Vagina (tissue), 2 donors: ENCODE measurements around the gene APBB2. TPM values are rescaled to one million over a fixed set of nuclear protein-coding genes. Genes with fewer than 3 reads are reported as not detected.

Experiments
- DNase-seq, 2 donors: peaks; one replicate each; pipeline ENCODE4 v3.0.0-alpha.2; 2017; ENCODE audit errors: extremely low spot score in 2 of 2
- H3K27ac ChIP-seq: fragments of 200-600 bp; sonication (generic); one replicate; pipeline ENCODE4 v1.5.1; 2019
- H3K27me3 ChIP-seq: fragments of 200-600 bp; sonication (generic); one replicate; pipeline ENCODE4 v1.5.1; 2019
- H3K36me3 ChIP-seq, 2 donors: fragments of 200-600 bp; sonication (generic); one replicate each; pipeline ENCODE4 v1.5.1; 2017 to 2019
- H3K4me1 ChIP-seq: fragments of 200-600 bp; sonication (generic); one replicate; pipeline ENCODE4 v1.5.1; 2019
- H3K4me3 ChIP-seq, 2 donors: fragments of 200-600 bp; sonication (generic); 1 replicate in 1 of 2; 2 replicates in 1 of 2; pipeline ENCODE4 v1.5.1; 2016 to 2019
- H3K9me3 ChIP-seq: fragments of 200-600 bp; sonication (generic); one replicate; pipeline ENCODE4 v1.5.1; 2019
- POLR2A ChIP-seq, 2 donors: fragments of 450-650 bp; IDR thresholded peaks; one replicate each; pipeline ENCODE4 v1.6.1; 2017; ENCODE audit warnings: antibody characterized with exemption in 2 of 2, mild to moderate bottlenecking in 2 of 2, moderate library complexity in 2 of 2
- POLR2AphosphoS5 ChIP-seq, 2 donors: sonication (generic); formaldehyde crosslinking; IDR thresholded peaks; one replicate each; pipeline ENCODE4 v1.9.0; 2017; ENCODE audit warnings: antibody characterized with exemption in 2 of 2, mild to moderate bottlenecking in 2 of 2, low read depth in 1 of 2; ENCODE audit not compliant: insufficient read depth in 1 of 2
- intact Hi-C: fragments of 100-400 bp; cut with DNase I; formaldehyde crosslinking; loops from one replicate; pipeline ENCODE4 v1.15.1; 2023
- total RNA-seq: library from RNA; depleted of rRNA; stranded (reverse); fragments of >200 nt; gene quantifications from one replicate; pipeline ENCODE4 v1.2.3, GENCODE V29; 2016
- TF ChIP-seq, protein P1 (sequence below), 3 experiments: fragments of 450-650 bp in 2 of 3; fragments of 200-600 bp in 1 of 3; sonication (generic) in 1 of 3; IDR thresholded peaks; one replicate each; pipeline ENCODE4 v1.5.1; 2017 to 2019; ENCODE audit warnings: antibody characterized with exemption in 3 of 3, mild to moderate bottlenecking in 2 of 3, moderate library complexity in 2 of 3

APBB2 gene
- total RNA-seq, 1 donor from 2014 or later: 68.8 TPM

DNA sequence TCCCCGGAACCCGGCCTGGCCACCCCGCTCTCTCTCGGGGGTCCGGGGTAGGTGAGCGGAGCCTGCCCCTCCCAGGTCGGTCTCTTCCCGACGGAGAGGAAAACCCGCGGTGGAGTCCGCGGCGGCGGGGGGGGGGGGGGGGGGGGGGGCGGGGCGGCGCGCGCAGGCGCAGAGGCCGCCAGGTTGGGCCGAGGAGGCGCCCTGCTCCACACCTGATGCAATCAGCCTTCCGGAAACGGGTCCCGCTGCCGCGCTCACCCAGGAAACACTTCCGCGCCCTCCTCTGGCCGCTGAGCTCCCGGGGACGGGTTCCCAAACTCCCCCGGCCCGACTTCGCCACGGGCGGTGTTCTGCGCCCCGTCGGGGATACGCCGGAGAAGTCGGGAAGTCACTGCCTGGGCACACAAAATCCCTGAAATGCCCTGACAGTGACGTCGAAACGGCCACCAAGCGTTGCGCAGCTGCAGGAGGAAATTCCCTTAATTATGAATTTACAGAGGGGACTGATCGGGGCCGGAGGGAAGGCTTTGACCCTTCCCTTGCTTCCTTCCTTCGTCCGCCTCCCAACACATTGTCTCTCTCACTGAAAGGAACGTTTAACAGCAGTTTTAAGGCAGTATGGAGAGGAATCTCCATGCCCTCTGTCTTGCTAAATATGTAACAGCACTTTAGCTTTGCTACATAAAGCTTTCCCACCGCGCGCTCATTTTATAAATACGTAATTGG is 2.1 kb upstream of the APBB2 start:
- H3K4me1 ChIP-seq: peaks cover 33% of the 10 kb centered on the region
- intact Hi-C loops: no loop called here
- DNase-seq: no peak

DNA sequence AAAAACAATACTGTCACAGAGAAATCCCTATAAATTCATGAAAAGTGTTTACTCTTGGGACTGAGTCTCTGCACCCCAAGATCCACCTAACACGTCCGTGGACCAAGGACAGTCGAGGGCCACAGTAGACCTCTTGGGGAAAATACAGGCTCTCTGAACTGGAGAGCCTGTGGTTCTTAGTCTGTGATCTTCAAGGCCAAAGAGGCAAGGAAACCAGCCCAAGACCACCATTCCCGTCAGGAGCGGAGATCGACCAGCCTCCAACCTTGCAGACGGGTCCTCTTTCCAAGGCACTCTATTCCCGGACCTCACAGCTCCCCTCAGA is 1.6 kb upstream of the APBB2 start:
- intact Hi-C loops: no loop called here
- Histone ChIP-seq H3K27ac (peak overlapping the region; percentile 85), H3K4me3 (peak overlapping the region; percentile 57 to 62), H3K9me3 (no peaks in the 10 kb centered on the region), H3K4me1 (peaks cover 33% of the 10 kb centered on the region), H3K27me3 (no peaks in the 10 kb centered on the region), H3K36me3 (no peaks in the 10 kb centered on the region)
- DNase-seq: no peak
- TF ChIP-seq POLR2A (IDR thresholded peaks at IDR 0.05) (no peak), POLR2AphosphoS5 (IDR thresholded peaks at IDR 0.05; ENCODE audit: insufficient read depth in 1 of 2, low read depth in 1 of 2) (no peak)
- TF ChIP-seq, protein P1, sequence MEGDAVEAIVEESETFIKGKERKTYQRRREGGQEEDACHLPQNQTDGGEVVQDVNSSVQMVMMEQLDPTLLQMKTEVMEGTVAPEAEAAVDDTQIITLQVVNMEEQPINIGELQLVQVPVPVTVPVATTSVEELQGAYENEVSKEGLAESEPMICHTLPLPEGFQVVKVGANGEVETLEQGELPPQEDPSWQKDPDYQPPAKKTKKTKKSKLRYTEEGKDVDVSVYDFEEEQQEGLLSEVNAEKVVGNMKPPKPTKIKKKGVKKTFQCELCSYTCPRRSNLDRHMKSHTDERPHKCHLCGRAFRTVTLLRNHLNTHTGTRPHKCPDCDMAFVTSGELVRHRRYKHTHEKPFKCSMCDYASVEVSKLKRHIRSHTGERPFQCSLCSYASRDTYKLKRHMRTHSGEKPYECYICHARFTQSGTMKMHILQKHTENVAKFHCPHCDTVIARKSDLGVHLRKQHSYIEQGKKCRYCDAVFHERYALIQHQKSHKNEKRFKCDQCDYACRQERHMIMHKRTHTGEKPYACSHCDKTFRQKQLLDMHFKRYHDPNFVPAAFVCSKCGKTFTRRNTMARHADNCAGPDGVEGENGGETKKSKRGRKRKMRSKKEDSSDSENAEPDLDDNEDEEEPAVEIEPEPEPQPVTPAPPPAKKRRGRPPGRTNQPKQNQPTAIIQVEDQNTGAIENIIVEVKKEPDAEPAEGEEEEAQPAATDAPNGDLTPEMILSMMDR (IDR thresholded peaks at IDR 0.05): no peak

More for the DNA sequence above, 2.1 kb upstream of the APBB2 start:
- H3K36me3 ChIP-seq: no peaks in the 10 kb centered on the region
- H3K27me3 ChIP-seq: no peaks in the 10 kb centered on the region
- peak overlapping the region; percentile 85 for H3K27ac ChIP-seq
- peak overlapping the region; percentile 57 to 62 for H3K4me3 ChIP-seq
- H3K9me3 ChIP-seq: no peaks in the 10 kb centered on the region
- TF ChIP-seq POLR2A (IDR thresholded peaks at IDR 0.05) (no peak), POLR2AphosphoS5 (IDR thresholded peaks at IDR 0.05; ENCODE audit: insufficient read depth in 1 of 2, low read depth in 1 of 2) (peak in 1 of 2 donors; percentile 80)
- TF ChIP-seq, protein P1 (IDR thresholded peaks at IDR 0.05): peak in 1 of 3 experiments; percentile 29

DNA sequence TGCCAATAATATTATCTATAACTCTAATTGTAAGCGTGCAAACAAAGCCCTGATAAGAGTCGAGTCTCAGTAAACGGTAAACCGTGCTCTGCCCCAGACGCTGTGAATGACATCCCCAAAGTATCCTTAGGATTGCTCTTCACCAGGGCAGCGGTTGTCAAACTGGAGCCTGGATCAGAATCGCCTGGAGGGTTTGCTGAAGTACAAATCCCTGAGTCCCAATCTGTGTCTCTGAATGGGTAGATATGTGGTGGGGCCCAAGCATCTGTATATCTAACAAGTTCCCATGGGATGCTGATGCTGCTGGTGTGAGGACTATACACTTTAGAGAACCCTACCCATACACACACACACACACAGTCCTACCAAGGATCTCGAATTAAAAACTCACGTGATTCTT is 813 bp upstream of the APBB2 start:
- intact Hi-C loops: no loop called here
- peaks cover 33% of the 10 kb centered on the region for H3K4me1 ChIP-seq
- TF ChIP-seq POLR2A (IDR thresholded peaks at IDR 0.05) (no peak), POLR2AphosphoS5 (IDR thresholded peaks at IDR 0.05; ENCODE audit: insufficient read depth in 1 of 2, low read depth in 1 of 2) (no peak)
- TF ChIP-seq, protein P1 (IDR thresholded peaks at IDR 0.05): no peak
- no peaks in the 10 kb centered on the region for H3K27me3 ChIP-seq
- no peaks in the 10 kb centered on the region for H3K36me3 ChIP-seq
- DNase-seq: no peak
- H3K27ac ChIP-seq: peak overlapping the region; percentile 85
- peak overlapping the region; percentile 91 to 95 for H3K4me3 ChIP-seq
- H3K9me3 ChIP-seq: no peaks in the 10 kb centered on the region

DNA sequence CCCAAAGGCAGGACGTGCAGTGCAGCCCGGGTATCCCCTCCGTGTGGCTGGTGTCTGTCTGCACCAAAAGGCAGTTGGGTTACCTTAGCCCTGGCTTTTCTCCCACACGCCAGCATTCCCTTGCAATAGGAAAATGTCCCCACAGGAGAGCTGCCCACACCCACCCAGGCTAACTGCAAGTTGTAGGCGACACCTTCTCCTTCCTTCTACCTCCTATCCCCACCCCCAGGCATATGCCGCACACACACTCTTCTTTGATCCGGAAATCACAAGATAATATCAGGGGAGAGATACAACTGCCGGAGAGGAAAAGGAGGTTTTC is 444 bp upstream of the APBB2 start:
- no peaks in the 10 kb centered on the region for H3K36me3 ChIP-seq
- peak overlapping the region; percentile 91 to 95 for H3K4me3 ChIP-seq
- peak overlapping the region; percentile 85 for H3K27ac ChIP-seq
- intact Hi-C loops: loop anchor here (5.0 kb wide), 2 partner anchors 237 to 287 kb away; no protein-coding TSS in a partner anchor
- H3K9me3 ChIP-seq: no peaks in the 10 kb centered on the region
- DNase-seq: no peak
- H3K4me1 ChIP-seq: peaks cover 33% of the 10 kb centered on the region
- no peaks in the 10 kb centered on the region for H3K27me3 ChIP-seq
- TF ChIP-seq, protein P1 (IDR thresholded peaks at IDR 0.05): peak in 2 of 3 experiments; percentile 17 to 43
- TF ChIP-seq POLR2A (IDR thresholded peaks at IDR 0.05): no peak
- TF ChIP-seq POLR2AphosphoS5 (IDR thresholded peaks at IDR 0.05; ENCODE audit: insufficient read depth in 1 of 2, low read depth in 1 of 2): no peak

DNA sequence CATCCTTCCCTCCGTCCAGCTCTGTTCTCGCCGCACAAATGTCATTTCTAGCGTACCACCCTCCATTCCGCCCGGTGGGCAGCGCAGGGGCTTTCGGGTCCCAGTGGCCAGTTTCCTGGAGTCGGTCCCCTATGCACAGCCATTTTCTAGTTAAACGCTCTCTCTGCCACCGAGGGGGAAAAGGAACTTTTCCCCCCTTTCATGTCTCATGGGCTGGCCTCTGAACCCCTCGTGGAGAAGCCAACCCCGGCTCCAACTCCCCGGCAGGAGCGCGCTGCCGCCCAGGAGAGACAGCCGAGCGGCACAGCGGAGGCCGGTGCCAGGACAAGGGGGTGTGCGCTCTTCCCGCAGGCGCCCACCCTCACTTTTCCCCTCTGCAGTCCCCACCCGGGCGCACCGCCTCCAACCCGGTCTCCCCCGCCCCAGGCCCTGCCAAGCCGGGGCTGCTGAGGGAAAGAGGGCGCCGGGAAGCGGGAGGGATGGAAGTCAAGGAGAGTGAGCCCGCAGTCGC is 662 bp downstream of the APBB2 start:
- intact Hi-C loops: loop anchor here (5.0 kb wide), 2 partner anchors 236 to 286 kb away; no protein-coding TSS in a partner anchor
- peak overlapping the region; percentile 92 for H3K27ac ChIP-seq
- no peaks in the 10 kb centered on the region for H3K9me3 ChIP-seq
- peaks cover 33% of the 10 kb centered on the region for H3K4me1 ChIP-seq
- no peaks in the 10 kb centered on the region for H3K27me3 ChIP-seq
- peak overlapping the region; percentile 91 to 95 for H3K4me3 ChIP-seq
- no peak for DNase-seq
- TF ChIP-seq, protein P1 (IDR thresholded peaks at IDR 0.05): no peak
- TF ChIP-seq POLR2AphosphoS5 (IDR thresholded peaks at IDR 0.05; ENCODE audit: insufficient read depth in 1 of 2, low read depth in 1 of 2) (no peak), POLR2A (IDR thresholded peaks at IDR 0.05) (no peak)
- no peaks in the 10 kb centered on the region for H3K36me3 ChIP-seq
